ENCODE measurements around the gene BLM.

BLM gene

DNA sequence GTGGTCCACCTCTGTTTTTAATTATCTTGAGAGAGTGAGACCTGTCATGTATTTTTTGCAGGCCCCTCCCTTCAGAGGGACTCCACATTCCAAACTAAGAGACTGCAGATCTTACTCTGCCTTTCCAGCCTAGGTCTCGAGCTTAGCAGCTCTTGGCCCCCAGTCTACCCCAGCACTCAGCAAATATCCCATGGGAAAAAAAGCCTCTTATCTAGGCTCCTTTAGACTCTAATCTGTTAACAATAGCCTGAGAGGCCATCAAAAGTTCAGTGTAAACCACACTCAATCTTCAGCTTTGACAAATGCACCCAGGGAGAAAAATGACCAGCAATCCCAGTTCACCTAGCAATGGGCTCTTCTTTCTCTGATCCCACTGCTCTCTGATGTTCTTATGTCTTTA is 8.6 kb upstream of the BLM start:
- TF ChIP-seq GATA2 (IDR thresholded peaks at IDR 0.05; ENCODE audit: low read depth, low read length) (no peak), GATA3 (IDR thresholded peaks at IDR 0.05; ENCODE audit: low read depth, low read length) (no peak)

- TF ChIP-seq GATA2 (IDR thresholded peaks at IDR 0.05; ENCODE audit: low read depth, low read length): no peak
- no peak for TF ChIP-seq GATA3 (IDR thresholded peaks at IDR 0.05; ENCODE audit: low read depth, low read length)
Measured at GRCh38 chr15:90709278-90709677, 7.9 kb upstream of the BLM start.

DNA sequence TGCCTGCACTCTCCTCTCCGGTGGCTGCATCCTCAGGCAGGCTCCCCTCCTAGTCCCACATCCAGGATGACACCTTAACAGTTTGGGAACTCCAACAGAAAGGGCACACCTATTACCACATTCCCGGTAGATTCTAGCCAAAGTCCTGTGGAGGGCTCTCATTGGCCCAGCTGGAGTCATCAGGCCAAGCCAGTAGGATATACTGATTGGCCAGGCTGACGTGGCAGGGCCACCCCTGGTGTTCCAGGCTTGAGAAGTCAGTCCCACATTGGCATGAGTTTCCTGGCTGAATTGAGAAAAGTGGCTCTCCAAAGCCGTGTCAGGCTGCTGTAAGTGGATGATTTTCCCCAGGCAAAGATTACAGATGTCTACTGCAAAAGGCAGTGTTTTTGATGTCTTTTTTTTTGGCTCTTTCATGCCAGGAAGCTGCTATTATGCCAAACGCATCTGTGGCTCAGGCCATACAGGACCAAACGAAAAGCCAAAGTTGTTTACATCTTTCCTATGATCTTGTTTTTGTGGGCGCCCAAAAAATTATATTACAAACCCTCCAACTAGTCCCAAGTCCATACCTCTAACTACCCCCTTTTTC is 6.6 kb upstream of the BLM start:
- TF ChIP-seq GATA3 (IDR thresholded peaks at IDR 0.05; ENCODE audit: low read depth, low read length): no peak

- no peak for TF ChIP-seq GATA3 (IDR thresholded peaks at IDR 0.05; ENCODE audit: low read depth, low read length)
Measured at GRCh38 chr15:90711418-90711824, 5.7 kb upstream of the BLM start.

DNA sequence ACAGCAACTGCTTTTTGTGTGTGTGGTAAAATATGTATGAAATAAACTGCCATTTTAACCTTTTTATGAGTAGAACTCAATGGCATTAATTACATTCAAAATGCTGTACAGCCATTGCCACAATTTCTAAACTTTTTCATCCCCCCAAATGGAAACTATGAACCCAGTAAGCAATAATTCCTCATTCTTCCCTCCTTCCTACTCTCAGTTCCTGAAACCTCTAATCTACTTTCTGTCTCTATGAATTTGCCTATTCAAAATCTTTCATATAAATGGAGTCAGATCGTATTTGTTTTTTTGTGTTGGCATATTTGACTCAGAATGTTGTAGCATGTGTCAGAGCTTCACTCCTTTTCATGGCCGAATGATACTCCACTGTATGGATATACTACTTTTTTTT is 5.3 kb upstream of the BLM start:
- TF ChIP-seq GATA3 (IDR thresholded peaks at IDR 0.05; ENCODE audit: low read depth, low read length) (no peak), GATA2 (IDR thresholded peaks at IDR 0.05; ENCODE audit: low read depth, low read length) (no peak)

- no peak for TF ChIP-seq GATA2 (IDR thresholded peaks at IDR 0.05; ENCODE audit: low read depth, low read length)
- no peak for TF ChIP-seq GATA3 (IDR thresholded peaks at IDR 0.05; ENCODE audit: low read depth, low read length)
Measured at GRCh38 chr15:90713081-90713480, 4.1 kb upstream of the BLM start.

DNA sequence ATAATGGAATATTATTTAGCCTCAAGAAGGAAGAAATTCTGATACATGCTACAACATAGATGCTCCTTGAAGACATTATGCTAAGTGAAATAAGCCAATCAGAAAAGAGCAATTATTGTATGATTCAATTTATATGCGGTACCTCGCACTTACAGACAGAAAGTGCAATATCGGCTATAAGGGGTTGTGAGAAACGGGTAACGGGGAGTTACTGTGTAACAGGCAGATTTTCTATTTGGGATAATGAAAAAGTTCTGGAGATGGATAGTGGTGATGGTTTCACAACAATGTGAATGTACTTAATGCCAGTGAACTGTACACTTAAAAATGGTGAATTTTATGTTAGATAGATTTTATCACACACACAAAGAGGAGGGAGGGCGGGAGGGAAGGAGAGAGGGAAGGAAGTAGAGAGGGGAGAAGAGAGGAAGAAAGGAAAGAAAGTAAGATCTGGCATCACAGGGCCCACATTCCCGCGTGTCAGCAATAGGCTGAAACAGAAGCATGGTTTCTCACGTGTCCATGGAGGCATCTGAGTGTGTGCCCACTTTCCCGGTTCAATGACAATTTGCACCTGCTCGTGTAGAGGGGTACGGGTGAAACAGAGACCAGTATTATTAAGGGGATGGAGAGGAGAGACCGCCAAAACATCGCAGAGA is 700 bp upstream of the BLM start:
- TF ChIP-seq GATA3 (IDR thresholded peaks at IDR 0.05; ENCODE audit: low read depth, low read length) (no peak), GATA2 (IDR thresholded peaks at IDR 0.05; ENCODE audit: low read depth, low read length) (no peak)

DNA sequence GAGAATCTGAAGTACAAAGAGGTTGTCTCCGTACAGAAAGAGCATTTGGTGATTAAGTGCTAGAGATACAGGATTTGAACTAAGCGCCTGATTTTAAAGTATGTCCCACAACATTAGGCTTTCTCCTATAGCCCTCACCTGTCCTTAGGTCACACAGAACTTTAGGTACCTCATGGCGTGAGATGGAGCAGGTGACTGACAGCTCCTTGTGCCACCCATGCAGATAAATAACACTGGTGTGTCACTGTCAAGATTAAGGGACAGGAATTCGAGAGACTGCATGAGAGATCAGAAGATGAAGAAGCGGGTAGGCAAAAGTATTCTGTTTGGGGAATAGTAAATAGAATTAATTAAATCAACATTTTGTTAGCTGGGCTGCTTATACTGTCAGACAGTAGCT is 1.1 kb downstream of the BLM start:
- no peak for TF ChIP-seq GATA3 (IDR thresholded peaks at IDR 0.05; ENCODE audit: low read depth, low read length)
- TF ChIP-seq GATA2 (IDR thresholded peaks at IDR 0.05; ENCODE audit: low read depth, low read length): no peak

GRCh38 chr15:90720131-90720530 is 3.0 kb downstream of the BLM start:
- no peak for TF ChIP-seq GATA3 (IDR thresholded peaks at IDR 0.05; ENCODE audit: low read depth, low read length)

GRCh38 chr15:90729261-90729660 is 12.1 kb downstream of the BLM start:
- TF ChIP-seq GATA2 (IDR thresholded peaks at IDR 0.05; ENCODE audit: low read depth, low read length) (no peak), GATA3 (IDR thresholded peaks at IDR 0.05; ENCODE audit: low read depth, low read length) (no peak)

- TF ChIP-seq GATA2 (IDR thresholded peaks at IDR 0.05; ENCODE audit: low read depth, low read length) (no peak), GATA3 (IDR thresholded peaks at IDR 0.05; ENCODE audit: low read depth, low read length) (no peak)
Measured at GRCh38 chr15:90730290-90730689, 13.1 kb downstream of the BLM start.

GRCh38 chr15:90735923-90736322 is 18.8 kb downstream of the BLM start:
- TF ChIP-seq GATA2 (IDR thresholded peaks at IDR 0.05; ENCODE audit: low read depth, low read length): no peak

GRCh38 chr15:90742087-90742486 is 24.9 kb downstream of the BLM start:
- TF ChIP-seq GATA3 (IDR thresholded peaks at IDR 0.05; ENCODE audit: low read depth, low read length) (no peak), GATA2 (IDR thresholded peaks at IDR 0.05; ENCODE audit: low read depth, low read length) (no peak)

DNA sequence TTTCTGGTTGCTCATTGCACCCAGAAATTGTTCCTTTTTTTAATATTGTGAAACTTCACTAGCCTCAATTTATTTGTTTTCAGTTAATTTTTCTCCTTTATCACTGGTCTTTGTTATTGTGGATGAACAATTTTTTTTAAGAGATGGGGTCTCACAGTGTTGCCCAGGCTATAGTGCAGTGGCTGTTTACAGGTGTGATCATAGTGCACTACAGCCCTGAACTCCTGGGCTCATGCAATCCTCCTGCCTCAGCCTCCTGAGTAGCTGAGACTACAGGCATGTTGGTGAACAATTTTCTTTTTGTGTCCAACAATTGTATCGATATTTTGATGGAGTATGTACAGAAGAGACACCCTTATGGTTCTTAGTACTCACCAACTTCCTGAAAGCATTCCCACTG is 26.3 kb downstream of the BLM start:
- no peak for TF ChIP-seq GATA2 (IDR thresholded peaks at IDR 0.05; ENCODE audit: low read depth, low read length)
- no peak for TF ChIP-seq GATA3 (IDR thresholded peaks at IDR 0.05; ENCODE audit: low read depth, low read length)

GRCh38 chr15:90744759-90745402 is 27.7 kb downstream of the BLM start:
- no peak for TF ChIP-seq GATA3 (IDR thresholded peaks at IDR 0.05; ENCODE audit: low read depth, low read length)
- no peak for TF ChIP-seq GATA2 (IDR thresholded peaks at IDR 0.05; ENCODE audit: low read depth, low read length)

Measured in SH-SY5Y (cell line).